GM18951 (cell line): Measurements from ENCODE around the gene RNF34.

ENCODE experiments used
- POLR2A ChIP-seq: IDR thresholded peaks from 4 replicates; pipeline ENCODE4 v1.6.1; 2011; ENCODE audit warnings: mild to moderate bottlenecking; ENCODE audit not compliant: insufficient read length, insufficient read depth; ENCODE audit errors: extremely low read depth
- in situ Hi-C: fragments of 300-500 bp; cut with MboI; formaldehyde crosslinking; loops from one replicate; pipeline ENCODE4 v1.12.0; 2022; ENCODE audit warnings: low sequenced_read_pairs, mixed read lengths, inconsistent platforms; ENCODE audit not compliant: unreplicated experiment

RNF34 gene

GRCh38 chr12:121440768-121441167 lies 40.9 kb downstream of the RNF34 start:
- in situ Hi-C loops, result no loop called here
- peak; percentile 14 for TF ChIP-seq POLR2A

GRCh38 chr12:121441555-121441954 lies 41.6 kb downstream of the RNF34 start:
- in situ Hi-C loops, result no loop called here
- TF ChIP-seq POLR2A, result no peak

- in situ Hi-C loops, result no loop called here
- no peak for TF ChIP-seq POLR2A
These were observed 42.4 kb downstream of the RNF34 start for GRCh38 chr12:121442028-121442948.

- no peak for TF ChIP-seq POLR2A
- in situ Hi-C loops, result no loop called here
These were observed 43.4 kb downstream of the RNF34 start for GRCh38 chr12:121443193-121443870.

- TF ChIP-seq POLR2A, result no peak
- in situ Hi-C loops, result no loop called here
These were observed 44.3 kb downstream of the RNF34 start for GRCh38 chr12:121443911-121444841.

GRCh38 chr12:121444842-121445202 lies 44.9 kb downstream of the RNF34 start:
- no peak for TF ChIP-seq POLR2A
- in situ Hi-C loops, result no loop called here

- no peak for TF ChIP-seq POLR2A
- in situ Hi-C loops, result no loop called here
These were observed 46.8 kb downstream of the RNF34 start for GRCh38 chr12:121446750-121447149.

GRCh38 chr12:121448771-121449315 lies 48.9 kb downstream of the RNF34 start:
- in situ Hi-C loops, result no loop called here
- no peak for TF ChIP-seq POLR2A

- no peak for TF ChIP-seq POLR2A
- in situ Hi-C loops, result no loop called here
These were observed 52.0 kb downstream of the RNF34 start for GRCh38 chr12:121451961-121452339.

GRCh38 chr12:121452340-121452984 lies 52.5 kb downstream of the RNF34 start:
- TF ChIP-seq POLR2A, result no peak

GRCh38 chr12:121452985-121453360 lies 53.1 kb downstream of the RNF34 start:
- in situ Hi-C loops, result no loop called here
- no peak for TF ChIP-seq POLR2A

More at GRCh38 chr12:121452340-121452984, 52.5 kb downstream of the RNF34 start:
- in situ Hi-C loops, result no loop called here

- in situ Hi-C loops, result no loop called here
- no peak for TF ChIP-seq POLR2A
These were observed 53.7 kb downstream of the RNF34 start for GRCh38 chr12:121453629-121454028.

GRCh38 chr12:121454921-121455320 lies 55.0 kb downstream of the RNF34 start:
- no peak for TF ChIP-seq POLR2A
- in situ Hi-C loops, result no loop called here
